WTC11 (cell line): ENCODE data around the gene LRTM2. TPM values are rescaled to one million over a fixed set of nuclear protein-coding genes. Genes with fewer than 3 reads are reported as not detected.

Experiments used
- ATAC-seq: fragments of 200-7000 bp; cut with Tn5 transposase; 2 replicates; pipeline ENCODE4 v1.10.0; 2021; ENCODE audit warnings: mild to moderate bottlenecking, moderate library complexity
- CTCF ChIA-PET: fragments of 300-600 bp; sonication (Branson Sonifier 250); formaldehyde crosslinking; loops from one replicate; lab custom pipeline; 2021; ENCODE audit warnings: antibody characterized with exemption; lab: Charles Lee
- POLR2A ChIA-PET: fragments of 350-600 bp; sonication (Branson Sonifier 250); formaldehyde crosslinking; loops from one replicate; lab custom pipeline; 2021; ENCODE audit warnings: antibody characterized with exemption; lab: Charles Lee
- DNase-seq: peaks from one replicate; pipeline ENCODE4 v3.0.0; 2021; ENCODE audit warnings: low spot score
- H3K27ac Mint-ChIP-seq: 2 replicates; pipeline ENCODE4 v1.8.0; 2021; ENCODE audit warnings: mixed read lengths
- H3K27me3 Mint-ChIP-seq: 2 replicates; pipeline ENCODE4 v1.8.0; 2021; ENCODE audit warnings: low read depth, mild to moderate bottlenecking, moderate library complexity, mixed read lengths
- H3K36me3 Mint-ChIP-seq: 2 replicates; pipeline ENCODE4 v1.8.0; 2021; ENCODE audit warnings: mixed read lengths
- H3K4me1 Mint-ChIP-seq: 2 replicates; pipeline ENCODE4 v1.8.0; 2022; ENCODE audit warnings: mixed read lengths
- H3K4me3 Mint-ChIP-seq: 2 replicates; pipeline ENCODE4 v1.8.0; 2021; ENCODE audit warnings: mild to moderate bottlenecking, moderate library complexity, mixed read lengths
- H3K9me3 Mint-ChIP-seq: 2 replicates; pipeline ENCODE4 v1.8.0; 2021; ENCODE audit warnings: mixed read lengths
- CREM ChIP-seq: sonication (generic); formaldehyde crosslinking; IDR thresholded peaks from 2 replicates; pipeline ENCODE4 v1.8.1; 2022; ENCODE audit warnings: mild to moderate bottlenecking, missing genetic modification reagents, moderate library complexity
- ELF4 ChIP-seq: sonication (generic); formaldehyde crosslinking; IDR thresholded peaks from 2 replicates; pipeline ENCODE4 v1.8.1; 2022; ENCODE audit warnings: low read depth, mild to moderate bottlenecking, moderate library complexity, missing genetic modification reagents
- ESRRA ChIP-seq: sonication (generic); formaldehyde crosslinking; IDR thresholded peaks from 2 replicates; pipeline ENCODE4 v1.8.1; 2022; ENCODE audit warnings: mild to moderate bottlenecking, missing genetic modification reagents, borderline replicate concordance
- JUN ChIP-seq: sonication (generic); formaldehyde crosslinking; IDR thresholded peaks from 2 replicates; pipeline ENCODE4 v1.8.0; 2023; ENCODE audit warnings: mild to moderate bottlenecking, missing genetic modification reagents
- NFATC4 ChIP-seq: fragments of 250-450 bp; sonication (Bioruptor Pico); IDR thresholded peaks from 2 replicates; pipeline ENCODE4 v1.9.0; 2021; ENCODE audit warnings: mild to moderate bottlenecking
- NFE2L1 ChIP-seq: sonication (generic); formaldehyde crosslinking; IDR thresholded peaks from 2 replicates; pipeline ENCODE4 v1.8.1; 2023; ENCODE audit warnings: missing genetic modification reagents
- NR1H2 ChIP-seq: sonication (generic); formaldehyde crosslinking; IDR thresholded peaks from 2 replicates; pipeline ENCODE4 v1.9.0; 2021; ENCODE audit warnings: mild to moderate bottlenecking, moderate library complexity, missing genetic modification reagents
- OVOL2 ChIP-seq: fragments of 250-450 bp; sonication (Bioruptor Pico); IDR thresholded peaks from 2 replicates; pipeline ENCODE4 v1.9.0; 2021; ENCODE audit warnings: mild to moderate bottlenecking, borderline replicate concordance
- PRDM15 ChIP-seq: sonication (generic); formaldehyde crosslinking; IDR thresholded peaks from 2 replicates; pipeline ENCODE4 v1.8.0; 2022; ENCODE audit warnings: missing genetic modification reagents
- RORB ChIP-seq: fragments of 250-450 bp; sonication (Bioruptor Pico); IDR thresholded peaks from 2 replicates; pipeline ENCODE4 v1.9.0; 2021; ENCODE audit warnings: mild to moderate bottlenecking
- SOX15 ChIP-seq: fragments of 250-450 bp; sonication (Bioruptor Pico); IDR thresholded peaks from 2 replicates; pipeline ENCODE4 v1.9.0; 2021; ENCODE audit warnings: mild to moderate bottlenecking
- TP53 ChIP-seq: sonication (generic); formaldehyde crosslinking; IDR thresholded peaks from 2 replicates; pipeline ENCODE4 v1.8.1; 2023; ENCODE audit warnings: mild to moderate bottlenecking, missing genetic modification reagents
- ZNF121 ChIP-seq: sonication (generic); formaldehyde crosslinking; IDR thresholded peaks from 2 replicates; pipeline ENCODE4 v1.8.0; 2023; ENCODE audit warnings: missing genetic modification reagents
- ZNF317 ChIP-seq: sonication (generic); formaldehyde crosslinking; IDR thresholded peaks from 2 replicates; pipeline ENCODE4 v1.8.1; 2023; ENCODE audit warnings: low read depth, mild to moderate bottlenecking, moderate library complexity, missing genetic modification reagents, borderline replicate concordance
- ZNF396 ChIP-seq: fragments of 250-450 bp; sonication (Bioruptor Pico); IDR thresholded peaks from 2 replicates; pipeline ENCODE4 v1.8.0; 2021; ENCODE audit warnings: mild to moderate bottlenecking, moderate library complexity, borderline replicate concordance
- ZNF423 ChIP-seq: fragments of 250-450 bp; sonication (Bioruptor Pico); IDR thresholded peaks from 2 replicates; pipeline ENCODE4 v2.1.2; 2022; ENCODE audit warnings: mild to moderate bottlenecking, moderate library complexity
- total RNA-seq: library from RNA; stranded (reverse); gene quantifications from 3 replicates; pipeline ENCODE4 v1.2.3, GENCODE V29; 2021
- TF ChIP-seq, protein P1 (sequence below): fragments of 250-450 bp; sonication (Bioruptor Pico); IDR thresholded peaks from 2 replicates; pipeline ENCODE4 v1.9.0; 2021; ENCODE audit warnings: mild to moderate bottlenecking, borderline replicate concordance
- TF ChIP-seq, protein P2 (sequence below): sonication (generic); formaldehyde crosslinking; IDR thresholded peaks from 2 replicates; pipeline ENCODE4 v1.8.0; 2022; ENCODE audit warnings: mild to moderate bottlenecking, missing genetic modification reagents
- TF ChIP-seq, protein P3 (sequence below): fragments of 250-450 bp; sonication (Bioruptor Pico); IDR thresholded peaks from 2 replicates; pipeline ENCODE4 v1.9.0; 2021; ENCODE audit warnings: moderate library complexity, mild to moderate bottlenecking, inconsistent platforms, borderline replicate concordance
- TF ChIP-seq, protein P4 (sequence below): fragments of 250-450 bp; sonication (Bioruptor Pico); IDR thresholded peaks from 2 replicates; pipeline ENCODE4 v1.8.0; 2021; ENCODE audit warnings: mild to moderate bottlenecking
- TF ChIP-seq, protein P5 (sequence below): sonication (generic); formaldehyde crosslinking; IDR thresholded peaks from 2 replicates; pipeline ENCODE4 v1.8.1; 2023; ENCODE audit warnings: mild to moderate bottlenecking, missing genetic modification reagents, moderate library complexity
- TF ChIP-seq, protein P6 (sequence below): sonication (generic); formaldehyde crosslinking; IDR thresholded peaks from 2 replicates; pipeline ENCODE4 v1.8.1; 2022; ENCODE audit warnings: mild to moderate bottlenecking, moderate library complexity, missing genetic modification reagents

Gene LRTM2
- total RNA-seq, 1 experiment from 2014 or later, result 0.66 TPM

- Mint-ChIP-seq H3K9me3 (peaks cover 31% of the 10 kb centered on the region), H3K27me3 (no peaks in the 10 kb centered on the region; the same call in none of the 2 replicates), H3K27ac (no peak overlapping the region), H3K4me1 (no peaks in the 10 kb centered on the region), H3K4me3 (no peak overlapping the region), H3K36me3 (no peaks in the 10 kb centered on the region)
- TF ChIP-seq ZNF121 (CRISPR knock-in tag) (no peak), SOX15 (CRISPR knock-in tag) (no peak), TP53 (CRISPR knock-in tag) (no peak), ZNF396 (CRISPR knock-in tag) (no peak), ZNF317 (CRISPR knock-in tag) (no peak), OVOL2 (CRISPR knock-in tag) (no peak), JUN (CRISPR knock-in tag) (no peak), RORB (no peak), CREM (no peak)
- TF ChIP-seq, protein P1, sequence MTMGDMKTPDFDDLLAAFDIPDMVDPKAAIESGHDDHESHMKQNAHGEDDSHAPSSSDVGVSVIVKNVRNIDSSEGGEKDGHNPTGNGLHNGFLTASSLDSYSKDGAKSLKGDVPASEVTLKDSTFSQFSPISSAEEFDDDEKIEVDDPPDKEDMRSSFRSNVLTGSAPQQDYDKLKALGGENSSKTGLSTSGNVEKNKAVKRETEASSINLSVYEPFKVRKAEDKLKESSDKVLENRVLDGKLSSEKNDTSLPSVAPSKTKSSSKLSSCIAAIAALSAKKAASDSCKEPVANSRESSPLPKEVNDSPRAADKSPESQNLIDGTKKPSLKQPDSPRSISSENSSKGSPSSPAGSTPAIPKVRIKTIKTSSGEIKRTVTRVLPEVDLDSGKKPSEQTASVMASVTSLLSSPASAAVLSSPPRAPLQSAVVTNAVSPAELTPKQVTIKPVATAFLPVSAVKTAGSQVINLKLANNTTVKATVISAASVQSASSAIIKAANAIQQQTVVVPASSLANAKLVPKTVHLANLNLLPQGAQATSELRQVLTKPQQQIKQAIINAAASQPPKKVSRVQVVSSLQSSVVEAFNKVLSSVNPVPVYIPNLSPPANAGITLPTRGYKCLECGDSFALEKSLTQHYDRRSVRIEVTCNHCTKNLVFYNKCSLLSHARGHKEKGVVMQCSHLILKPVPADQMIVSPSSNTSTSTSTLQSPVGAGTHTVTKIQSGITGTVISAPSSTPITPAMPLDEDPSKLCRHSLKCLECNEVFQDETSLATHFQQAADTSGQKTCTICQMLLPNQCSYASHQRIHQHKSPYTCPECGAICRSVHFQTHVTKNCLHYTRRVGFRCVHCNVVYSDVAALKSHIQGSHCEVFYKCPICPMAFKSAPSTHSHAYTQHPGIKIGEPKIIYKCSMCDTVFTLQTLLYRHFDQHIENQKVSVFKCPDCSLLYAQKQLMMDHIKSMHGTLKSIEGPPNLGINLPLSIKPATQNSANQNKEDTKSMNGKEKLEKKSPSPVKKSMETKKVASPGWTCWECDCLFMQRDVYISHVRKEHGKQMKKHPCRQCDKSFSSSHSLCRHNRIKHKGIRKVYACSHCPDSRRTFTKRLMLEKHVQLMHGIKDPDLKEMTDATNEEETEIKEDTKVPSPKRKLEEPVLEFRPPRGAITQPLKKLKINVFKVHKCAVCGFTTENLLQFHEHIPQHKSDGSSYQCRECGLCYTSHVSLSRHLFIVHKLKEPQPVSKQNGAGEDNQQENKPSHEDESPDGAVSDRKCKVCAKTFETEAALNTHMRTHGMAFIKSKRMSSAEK, result no peak
- TF ChIP-seq, protein P2, sequence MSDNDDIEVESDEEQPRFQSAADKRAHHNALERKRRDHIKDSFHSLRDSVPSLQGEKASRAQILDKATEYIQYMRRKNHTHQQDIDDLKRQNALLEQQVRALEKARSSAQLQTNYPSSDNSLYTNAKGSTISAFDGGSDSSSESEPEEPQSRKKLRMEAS (CRISPR knock-in tag), result no peak
- TF ChIP-seq, protein P3, sequence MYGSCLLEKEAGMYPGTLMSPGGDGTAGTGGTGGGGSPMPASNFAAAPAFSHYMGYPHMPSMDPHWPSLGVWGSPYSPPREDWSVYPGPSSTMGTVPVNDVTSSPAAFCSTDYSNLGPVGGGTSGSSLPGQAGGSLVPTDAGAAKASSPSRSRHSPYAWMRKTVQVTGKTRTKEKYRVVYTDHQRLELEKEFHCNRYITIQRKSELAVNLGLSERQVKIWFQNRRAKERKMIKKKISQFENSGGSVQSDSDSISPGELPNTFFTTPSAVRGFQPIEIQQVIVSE (CRISPR knock-in tag), result no peak
- TF ChIP-seq, protein P4, sequence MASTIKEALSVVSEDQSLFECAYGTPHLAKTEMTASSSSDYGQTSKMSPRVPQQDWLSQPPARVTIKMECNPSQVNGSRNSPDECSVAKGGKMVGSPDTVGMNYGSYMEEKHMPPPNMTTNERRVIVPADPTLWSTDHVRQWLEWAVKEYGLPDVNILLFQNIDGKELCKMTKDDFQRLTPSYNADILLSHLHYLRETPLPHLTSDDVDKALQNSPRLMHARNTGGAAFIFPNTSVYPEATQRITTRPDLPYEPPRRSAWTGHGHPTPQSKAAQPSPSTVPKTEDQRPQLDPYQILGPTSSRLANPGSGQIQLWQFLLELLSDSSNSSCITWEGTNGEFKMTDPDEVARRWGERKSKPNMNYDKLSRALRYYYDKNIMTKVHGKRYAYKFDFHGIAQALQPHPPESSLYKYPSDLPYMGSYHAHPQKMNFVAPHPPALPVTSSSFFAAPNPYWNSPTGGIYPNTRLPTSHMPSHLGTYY (CRISPR knock-in tag), result no peak
- ChIA-PET POLR2A (no interaction called here), CTCF (no interaction called here)
- DNase-seq, result no peak
- ATAC-seq, result no peak
Observed at GRCh38 chr12:1872001-1872400, 51.6 kb downstream of the LRTM2 start.

DNA sequence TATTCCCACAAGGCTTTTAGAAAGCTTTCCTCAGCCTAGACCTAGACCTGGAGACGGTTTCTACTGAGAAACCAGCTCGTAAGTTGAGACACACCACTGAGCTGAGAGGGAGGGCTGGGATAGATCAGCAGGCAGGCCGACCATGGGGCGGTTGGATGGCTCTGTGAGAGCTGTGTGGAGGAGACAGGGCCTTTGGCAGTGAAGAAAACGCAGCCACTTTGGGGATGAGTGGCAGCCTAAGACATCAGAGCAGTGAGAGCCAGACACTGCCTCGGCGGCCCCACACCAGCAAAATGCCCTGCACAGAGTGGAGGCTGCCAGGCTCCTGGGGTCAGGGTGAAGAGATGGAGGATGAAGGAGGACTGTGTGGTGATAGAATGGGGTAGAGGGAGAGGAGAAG is 52.1 kb downstream of the LRTM2 start:
- ATAC-seq (no peak), DNase-seq (no peak)
- Mint-ChIP-seq H3K27ac (no peak overlapping the region), H3K36me3 (no peaks in the 10 kb centered on the region), H3K4me1 (no peaks in the 10 kb centered on the region), H3K27me3 (no peaks in the 10 kb centered on the region; the same call in none of the 2 replicates), H3K4me3 (no peak overlapping the region), H3K9me3 (peaks cover 28% of the 10 kb centered on the region)
- POLR2A ChIA-PET, result no interaction called here
- CTCF ChIA-PET, result no interaction called here
- TF ChIP-seq JUN (CRISPR knock-in tag), result no peak
- no peak for TF ChIP-seq NFE2L1 (CRISPR knock-in tag)
- no peak for TF ChIP-seq NR1H2 (CRISPR knock-in tag)
- TF ChIP-seq NFATC4, result no peak
- no peak for TF ChIP-seq ELF4 (CRISPR knock-in tag)
- TF ChIP-seq ZNF423 (CRISPR knock-in tag), result no peak
- TF ChIP-seq TP53 (CRISPR knock-in tag), result no peak
- no peak for TF ChIP-seq ZNF396 (CRISPR knock-in tag)
- TF ChIP-seq PRDM15 (CRISPR knock-in tag), result no peak
- TF ChIP-seq RORB, result no peak
- TF ChIP-seq, protein P5, sequence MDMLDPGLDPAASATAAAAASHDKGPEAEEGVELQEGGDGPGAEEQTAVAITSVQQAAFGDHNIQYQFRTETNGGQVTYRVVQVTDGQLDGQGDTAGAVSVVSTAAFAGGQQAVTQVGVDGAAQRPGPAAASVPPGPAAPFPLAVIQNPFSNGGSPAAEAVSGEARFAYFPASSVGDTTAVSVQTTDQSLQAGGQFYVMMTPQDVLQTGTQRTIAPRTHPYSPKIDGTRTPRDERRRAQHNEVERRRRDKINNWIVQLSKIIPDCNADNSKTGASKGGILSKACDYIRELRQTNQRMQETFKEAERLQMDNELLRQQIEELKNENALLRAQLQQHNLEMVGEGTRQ (CRISPR knock-in tag), result no peak
- TF ChIP-seq, protein P6, sequence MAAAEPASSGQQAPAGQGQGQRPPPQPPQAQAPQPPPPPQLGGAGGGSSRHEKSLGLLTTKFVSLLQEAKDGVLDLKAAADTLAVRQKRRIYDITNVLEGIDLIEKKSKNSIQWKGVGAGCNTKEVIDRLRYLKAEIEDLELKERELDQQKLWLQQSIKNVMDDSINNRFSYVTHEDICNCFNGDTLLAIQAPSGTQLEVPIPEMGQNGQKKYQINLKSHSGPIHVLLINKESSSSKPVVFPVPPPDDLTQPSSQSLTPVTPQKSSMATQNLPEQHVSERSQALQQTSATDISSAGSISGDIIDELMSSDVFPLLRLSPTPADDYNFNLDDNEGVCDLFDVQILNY (CRISPR knock-in tag), result no peak
- no peak for TF ChIP-seq ESRRA (CRISPR knock-in tag)
